Stimulated activated memory B cell treated with anti-CD40 and anti-IgM and Interleukin-4, amounts not matched to agents 10 μg/mL and 1 μg/mL and 100 μg/mL, for 72 hours (primary cell): ENCODE data around the gene KCNG3.

Source experiments
- ATAC-seq: fragments of 150-1000 bp; cut with Tn5 transposase; 2 replicates; pipeline ENCODE4 v1.10.0; 2021
- H3K27ac Mint-ChIP-seq: one replicate; pipeline ENCODE4 v1.8.0; 2022; ENCODE audit warnings: mild to moderate bottlenecking, mixed read lengths
- H3K27me3 Mint-ChIP-seq: one replicate; pipeline ENCODE4 v1.8.0; 2022; ENCODE audit warnings: mixed read lengths
- H3K36me3 Mint-ChIP-seq: one replicate; pipeline ENCODE4 v1.8.0; 2022; ENCODE audit warnings: mixed read lengths
- H3K4me1 Mint-ChIP-seq: one replicate; pipeline ENCODE4 v1.8.0; 2022; ENCODE audit warnings: mixed read lengths
- H3K4me3 Mint-ChIP-seq: one replicate; pipeline ENCODE4 v1.8.0; 2022; ENCODE audit warnings: mild to moderate bottlenecking, moderate library complexity, mixed read lengths
- H3K9me3 Mint-ChIP-seq: one replicate; pipeline ENCODE4 v1.8.0; 2022; ENCODE audit warnings: mixed read lengths

KCNG3 gene

GRCh38 chr2:42493468-42494354 lies at the start of gene KCNG3:
Gene KCNG3, minus strand, starts transcription at chr2:42493982. Its CDS starts 481 bp downstream, at chr2:42493501.
- peaks cover 7% of the 10 kb centered on the region for H3K27me3 Mint-ChIP-seq
- no peaks in the 10 kb centered on the region for H3K36me3 Mint-ChIP-seq
- H3K4me3 Mint-ChIP-seq: peak within 1 kb of the TSS; percentile 89
- peak within 1 kb of the TSS; percentile 40 for H3K27ac Mint-ChIP-seq
- no peaks in the 10 kb centered on the region for H3K9me3 Mint-ChIP-seq
- H3K4me1 Mint-ChIP-seq: peaks cover 7% of the 10 kb centered on the region
- ATAC-seq: peak; percentile 75

DNA sequence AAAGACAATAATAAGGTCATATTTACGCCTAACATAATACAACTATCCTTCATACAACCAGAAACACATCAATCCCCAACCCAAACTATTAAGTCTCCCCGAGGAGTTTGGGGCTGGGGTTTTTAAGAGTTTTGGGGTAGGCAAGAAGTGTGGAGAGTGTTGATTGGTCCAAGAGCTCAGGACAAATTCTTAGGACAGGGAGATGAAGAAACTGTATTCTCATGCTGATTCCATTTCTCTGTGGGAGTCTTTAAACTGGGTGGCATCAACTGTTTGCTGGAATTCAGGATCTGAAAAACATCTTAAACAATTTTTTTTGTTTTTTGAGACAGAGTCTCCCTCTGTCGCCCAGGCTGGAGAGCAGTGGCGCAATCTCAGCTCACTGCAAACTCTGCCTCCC lies 49.1 kb upstream of the KCNG3 start:
- Mint-ChIP-seq H3K27ac (no peak overlapping the region), H3K9me3 (peaks cover 2% of the 10 kb centered on the region)
- no peak for ATAC-seq

DNA sequence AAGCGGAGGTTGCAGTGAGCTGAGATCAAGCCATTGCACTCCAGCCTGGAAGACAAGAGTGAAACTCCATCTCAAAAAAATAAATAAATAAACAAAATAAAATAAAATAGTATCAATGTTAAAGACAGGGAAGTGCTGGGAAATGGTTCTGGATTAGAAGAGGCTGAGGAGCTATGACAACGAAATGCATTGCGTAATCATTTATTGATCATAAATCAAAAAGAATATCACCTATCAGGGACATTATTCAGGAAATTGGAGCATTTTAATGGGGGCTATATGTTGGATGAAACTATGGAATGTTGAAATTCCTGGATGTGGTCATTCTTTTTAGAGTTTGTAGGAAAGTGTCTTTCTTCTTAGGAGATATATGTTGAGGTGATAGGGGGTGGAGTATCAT lies 43.7 kb upstream of the KCNG3 start:
- H3K27me3 Mint-ChIP-seq: no peaks in the 10 kb centered on the region
- H3K36me3 Mint-ChIP-seq: no peaks in the 10 kb centered on the region
- peaks cover 2% of the 10 kb centered on the region for H3K9me3 Mint-ChIP-seq
- no peak overlapping the region for H3K4me3 Mint-ChIP-seq
- no peak overlapping the region for H3K27ac Mint-ChIP-seq
- H3K4me1 Mint-ChIP-seq: no peaks in the 10 kb centered on the region
- ATAC-seq: no peak

More for the DNA sequence above, 49.1 kb upstream of the KCNG3 start:
- Mint-ChIP-seq H3K4me1 (peaks cover 12% of the 10 kb centered on the region), H3K27me3 (no peaks in the 10 kb centered on the region), H3K4me3 (no peak overlapping the region), H3K36me3 (no peaks in the 10 kb centered on the region)

DNA sequence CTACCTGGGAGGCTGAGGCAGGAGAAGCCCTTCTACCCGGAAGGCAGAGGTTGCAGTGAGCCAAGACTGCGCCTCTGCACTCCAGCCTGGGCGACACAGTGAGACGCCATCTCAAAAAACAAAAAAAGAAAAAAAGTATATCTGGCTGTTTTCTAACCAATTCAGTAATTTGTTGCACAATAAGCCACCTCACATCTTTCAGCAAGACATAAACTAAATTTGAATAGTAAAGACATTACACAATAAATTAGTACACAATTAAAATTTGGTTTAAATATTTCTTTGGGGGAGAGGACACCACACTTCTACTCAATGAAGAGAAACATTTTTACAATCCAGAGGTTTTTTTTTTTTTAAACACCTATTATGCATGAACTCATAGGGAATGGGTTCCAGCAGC lies 38.6 kb upstream of the KCNG3 start:
- no peaks in the 10 kb centered on the region for H3K36me3 Mint-ChIP-seq
- no peaks in the 10 kb centered on the region for H3K9me3 Mint-ChIP-seq
- H3K27me3 Mint-ChIP-seq: no peaks in the 10 kb centered on the region
- H3K27ac Mint-ChIP-seq: no peak overlapping the region
- no peak overlapping the region for H3K4me3 Mint-ChIP-seq
- H3K4me1 Mint-ChIP-seq: no peaks in the 10 kb centered on the region
- no peak for ATAC-seq

DNA sequence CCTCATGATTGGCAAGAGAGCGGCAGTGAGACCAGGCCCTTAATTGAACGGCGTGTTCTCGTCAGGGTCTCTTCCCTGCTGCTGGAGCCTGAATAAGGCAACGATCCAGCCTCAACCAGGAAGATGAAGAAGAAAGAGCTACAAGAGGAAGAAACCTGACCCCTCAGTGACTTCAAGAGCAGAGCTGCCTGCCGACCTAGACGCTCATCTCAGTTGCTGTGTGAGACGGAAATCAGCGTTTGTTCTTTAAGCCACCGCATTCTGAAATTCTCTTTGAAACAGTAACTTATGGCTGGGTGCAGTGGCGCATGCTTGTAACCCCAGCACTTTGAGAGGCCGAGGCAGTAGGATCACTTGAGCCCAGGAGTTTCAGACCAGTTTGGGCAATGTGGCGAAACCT lies 29.6 kb upstream of the KCNG3 start:
- H3K27me3 Mint-ChIP-seq: no peaks in the 10 kb centered on the region
- no peaks in the 10 kb centered on the region for H3K4me1 Mint-ChIP-seq
- H3K4me3 Mint-ChIP-seq: no peak overlapping the region
- H3K9me3 Mint-ChIP-seq: peaks cover 4% of the 10 kb centered on the region
- no peak overlapping the region for H3K27ac Mint-ChIP-seq
- ATAC-seq: no peak
- no peaks in the 10 kb centered on the region for H3K36me3 Mint-ChIP-seq

DNA sequence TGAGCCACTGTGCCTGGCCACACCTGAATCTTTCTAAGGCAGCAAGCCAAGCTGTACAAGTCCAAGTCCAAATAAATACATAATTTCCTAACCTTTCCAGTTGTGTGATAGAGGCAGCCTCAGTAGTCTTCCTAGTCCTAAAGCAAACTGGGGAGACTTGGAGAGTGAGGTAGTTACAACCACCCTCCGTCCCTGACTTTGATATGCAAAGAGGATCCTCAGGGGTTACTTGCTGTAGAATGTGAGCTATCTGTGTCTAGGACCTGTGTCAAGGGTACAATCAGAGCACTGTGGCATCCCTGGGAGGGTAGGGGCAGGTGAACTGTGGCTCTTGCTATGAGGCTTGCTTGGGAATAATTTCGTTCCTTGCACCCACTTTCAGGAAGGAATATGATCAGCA lies 28.3 kb upstream of the KCNG3 start:
- Mint-ChIP-seq H3K36me3 (no peaks in the 10 kb centered on the region), H3K27me3 (no peaks in the 10 kb centered on the region), H3K9me3 (peaks cover 4% of the 10 kb centered on the region), H3K4me1 (no peaks in the 10 kb centered on the region), H3K4me3 (no peak overlapping the region), H3K27ac (no peak overlapping the region)
- ATAC-seq: no peak

DNA sequence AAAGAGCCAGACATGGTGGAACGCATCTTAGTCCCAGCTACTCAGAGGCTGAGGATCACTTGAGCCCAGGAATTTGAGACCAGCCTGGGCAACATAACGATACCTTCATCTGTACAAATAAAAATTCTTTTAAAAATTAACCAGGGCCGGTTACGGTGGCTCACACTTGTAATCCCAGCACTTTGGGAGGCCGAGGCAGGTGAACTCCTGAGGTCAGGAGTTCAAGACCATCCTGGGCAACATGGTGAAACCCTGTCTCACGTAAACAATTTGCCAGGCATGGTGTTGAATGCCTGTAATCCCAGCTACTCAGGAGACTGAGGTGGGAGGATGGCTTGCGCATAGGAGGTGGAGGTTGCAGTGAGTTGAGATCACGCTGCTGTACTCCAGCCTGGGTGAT lies 25.8 kb upstream of the KCNG3 start:
- ATAC-seq: no peak
- Mint-ChIP-seq H3K36me3 (no peaks in the 10 kb centered on the region), H3K27me3 (no peaks in the 10 kb centered on the region), H3K27ac (no peak overlapping the region), H3K9me3 (no peaks in the 10 kb centered on the region), H3K4me1 (peaks cover 5% of the 10 kb centered on the region), H3K4me3 (no peak overlapping the region)

- H3K4me1 Mint-ChIP-seq: peaks cover 10% of the 10 kb centered on the region
- H3K9me3 Mint-ChIP-seq: no peaks in the 10 kb centered on the region
- no peak overlapping the region for H3K4me3 Mint-ChIP-seq
- H3K27me3 Mint-ChIP-seq: no peaks in the 10 kb centered on the region
- no peak overlapping the region for H3K27ac Mint-ChIP-seq
- ATAC-seq: no peak
- H3K36me3 Mint-ChIP-seq: no peaks in the 10 kb centered on the region
These were observed 22.7 kb upstream of the KCNG3 start for GRCh38 chr2:42516418-42516901.

DNA sequence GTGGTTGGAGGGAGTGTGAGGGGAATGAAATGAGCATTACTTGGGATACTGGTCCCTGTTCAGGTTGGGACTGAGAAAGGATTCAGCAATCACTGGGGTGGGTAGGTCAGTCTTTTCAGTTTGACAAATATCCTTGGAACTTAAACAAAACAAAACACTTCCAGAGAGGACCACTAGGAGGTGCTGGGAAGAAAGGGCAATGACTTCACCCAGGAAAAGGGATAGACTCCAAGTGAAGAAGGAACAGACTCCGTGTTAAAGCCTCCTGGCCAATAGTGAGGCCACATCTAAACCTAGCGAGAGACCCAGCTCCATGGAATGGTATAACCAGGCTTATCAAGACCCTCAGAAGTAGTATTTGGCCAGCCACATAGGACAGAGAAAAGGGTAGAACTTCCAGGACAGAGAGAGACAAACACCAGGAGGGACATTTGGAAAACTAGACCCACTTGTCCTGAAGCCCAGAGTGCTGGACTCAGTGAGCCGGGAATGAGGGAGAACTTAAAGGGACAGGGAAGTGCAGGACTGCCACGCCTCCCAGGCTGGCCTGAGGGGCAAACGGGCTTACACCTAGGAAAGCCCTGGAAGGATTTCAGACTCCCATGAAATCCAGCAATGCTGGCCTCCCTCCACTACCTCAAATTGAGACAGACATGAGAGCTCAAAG lies 19.6 kb upstream of the KCNG3 start:
- Mint-ChIP-seq H3K4me3 (no peak overlapping the region), H3K9me3 (no peaks in the 10 kb centered on the region), H3K27ac (no peak overlapping the region), H3K27me3 (no peaks in the 10 kb centered on the region), H3K36me3 (no peaks in the 10 kb centered on the region), H3K4me1 (peaks cover 10% of the 10 kb centered on the region)
- ATAC-seq: no peak

DNA sequence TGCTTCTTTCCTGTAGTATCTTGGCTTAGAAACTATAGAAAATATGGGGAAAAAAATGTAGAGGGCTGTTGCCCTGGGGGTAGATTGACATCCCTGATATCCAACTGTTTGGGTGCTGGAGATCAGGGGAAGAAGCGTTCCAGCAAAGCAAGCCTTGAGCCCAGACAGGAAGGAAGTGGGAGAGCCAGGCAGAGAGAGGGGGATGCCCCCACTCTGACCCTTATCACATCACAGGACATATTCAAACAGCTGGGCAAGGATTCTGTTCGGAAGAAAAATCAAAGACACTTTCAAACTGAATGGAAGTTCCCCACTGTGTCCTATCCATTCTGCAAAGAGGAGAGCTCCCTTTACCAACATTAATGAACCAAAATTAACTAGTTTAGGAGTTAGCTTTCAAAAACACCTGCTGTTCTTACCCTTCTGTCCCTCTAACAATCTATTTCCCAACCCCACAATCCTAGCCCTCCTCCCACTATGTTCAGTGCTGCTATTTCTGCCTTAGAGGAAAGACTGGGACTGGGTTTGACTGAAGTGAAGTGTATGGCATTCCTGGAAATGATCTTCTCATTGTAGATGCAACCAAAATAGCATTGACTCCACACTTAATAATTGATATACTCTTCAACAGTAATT lies 16.9 kb upstream of the KCNG3 start:
- Mint-ChIP-seq H3K27ac (no peak overlapping the region), H3K27me3 (no peaks in the 10 kb centered on the region), H3K9me3 (no peaks in the 10 kb centered on the region), H3K36me3 (no peaks in the 10 kb centered on the region), H3K4me1 (peaks cover 5% of the 10 kb centered on the region), H3K4me3 (no peak overlapping the region)
- no peak for ATAC-seq

DNA sequence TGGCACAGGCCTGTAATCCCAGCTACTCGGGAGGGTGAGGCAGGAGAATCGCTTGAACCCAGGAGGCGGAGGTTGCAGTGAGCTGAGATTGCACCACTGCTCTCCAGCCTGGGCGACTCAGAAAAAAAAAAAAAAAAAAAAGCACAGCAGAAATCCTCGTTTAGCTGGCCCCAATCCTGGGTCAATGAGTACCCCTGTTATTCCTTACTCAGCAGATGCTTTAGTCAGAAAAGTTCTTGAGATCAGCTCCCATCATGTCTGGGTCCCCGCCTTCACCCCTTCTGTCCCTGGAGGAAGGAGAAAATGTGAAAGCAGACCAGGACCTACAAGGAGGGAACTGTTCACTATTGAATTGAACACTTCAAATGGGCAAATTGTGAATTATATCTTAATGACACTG lies 16.4 kb upstream of the KCNG3 start:
- no peak for ATAC-seq
- H3K27ac Mint-ChIP-seq: no peak overlapping the region
- peaks cover 5% of the 10 kb centered on the region for H3K27me3 Mint-ChIP-seq
- no peaks in the 10 kb centered on the region for H3K9me3 Mint-ChIP-seq
- peaks cover 5% of the 10 kb centered on the region for H3K4me1 Mint-ChIP-seq
- no peak overlapping the region for H3K4me3 Mint-ChIP-seq
- no peaks in the 10 kb centered on the region for H3K36me3 Mint-ChIP-seq

GRCh38 chr2:42504364-42505230 lies 10.8 kb upstream of the KCNG3 start:
- ATAC-seq: no peak
- Mint-ChIP-seq H3K9me3 (peaks cover 2% of the 10 kb centered on the region), H3K27ac (no peak overlapping the region), H3K4me1 (no peaks in the 10 kb centered on the region), H3K4me3 (no peak overlapping the region), H3K27me3 (peaks cover 15% of the 10 kb centered on the region), H3K36me3 (no peaks in the 10 kb centered on the region)

- no peak overlapping the region for H3K27ac Mint-ChIP-seq
- peaks cover 15% of the 10 kb centered on the region for H3K27me3 Mint-ChIP-seq
- H3K4me1 Mint-ChIP-seq: no peaks in the 10 kb centered on the region
- peaks cover 2% of the 10 kb centered on the region for H3K9me3 Mint-ChIP-seq
- H3K36me3 Mint-ChIP-seq: no peaks in the 10 kb centered on the region
- no peak overlapping the region for H3K4me3 Mint-ChIP-seq
- ATAC-seq: no peak
These were observed 9.5 kb upstream of the KCNG3 start for GRCh38 chr2:42503291-42503690.

GRCh38 chr2:42498497-42498896 lies 4.7 kb upstream of the KCNG3 start:
- no peak overlapping the region for H3K27ac Mint-ChIP-seq
- no peaks in the 10 kb centered on the region for H3K36me3 Mint-ChIP-seq
- peaks cover 7% of the 10 kb centered on the region for H3K27me3 Mint-ChIP-seq
- no peak overlapping the region for H3K4me3 Mint-ChIP-seq
- no peak for ATAC-seq
- no peaks in the 10 kb centered on the region for H3K9me3 Mint-ChIP-seq
- H3K4me1 Mint-ChIP-seq: peaks cover 7% of the 10 kb centered on the region

GRCh38 chr2:42495611-42496010 lies 1.8 kb upstream of the KCNG3 start:
- Mint-ChIP-seq H3K36me3 (no peaks in the 10 kb centered on the region), H3K27me3 (peaks cover 7% of the 10 kb centered on the region), H3K4me1 (peaks cover 7% of the 10 kb centered on the region), H3K9me3 (no peaks in the 10 kb centered on the region), H3K27ac (no peak overlapping the region), H3K4me3 (no peak overlapping the region)
- no peak for ATAC-seq
